ELR (cell line): Measurements from ENCODE around the gene KDM4D.
"Not testable (repeated sequence)": the region's sequence is repeated elsewhere in the genome, so short reads cannot be mapped to it uniquely, and the experiment has no call there.

Experiments used
- DNase-seq: peaks from one replicate; pipeline ENCODE4 v3.0.0-alpha.2; 2015; ENCODE audit warnings: low read depth

KDM4D gene

GRCh38 chr11:94973099-94973968, at the start of gene KDM4D, which contains the start of gene CWC15:
TSS of gene KDM4D (plus strand) at chr11:94973709. CDS start at chr11:94997373, 23,664 bp downstream.
TSS of gene CWC15 (minus strand) at chr11:94973556. CDS start at chr11:94972185, 1,371 bp downstream.
- peak; percentile 95 for DNase-seq

- DNase-seq = no peak
Measured at GRCh38 chr11:94924171-94924572, 49.3 kb upstream of the KDM4D start.

- DNase-seq = no peak
Measured at GRCh38 chr11:94924612-94925011, 48.9 kb upstream of the KDM4D start.

GRCh38 chr11:94925422-94926270, 47.9 kb upstream of the KDM4D start:
- DNase-seq = no peak

- peak; percentile 33 for DNase-seq
Measured at GRCh38 chr11:94926271-94926625, 47.3 kb upstream of the KDM4D start.

GRCh38 chr11:94926698-94927237, 46.7 kb upstream of the KDM4D start:
- DNase-seq = peak; percentile 82

- DNase-seq = no peak
Measured at GRCh38 chr11:94928117-94928990, 45.2 kb upstream of the KDM4D start.

GRCh38 chr11:94932072-94932471, 41.4 kb upstream of the KDM4D start:
- not testable (repeated sequence) for DNase-seq

GRCh38 chr11:94932503-94932902, 41.0 kb upstream of the KDM4D start:
- no peak for DNase-seq

GRCh38 chr11:94933223-94934130, 40.0 kb upstream of the KDM4D start:
- DNase-seq = peak; percentile 95

GRCh38 chr11:94934362-94934761, 39.1 kb upstream of the KDM4D start:
- peak; percentile 47 for DNase-seq

GRCh38 chr11:94934846-94935245, 38.7 kb upstream of the KDM4D start:
- DNase-seq = peak; percentile 44

GRCh38 chr11:94938095-94939055, 35.1 kb upstream of the KDM4D start:
- peak; percentile 13 for DNase-seq

GRCh38 chr11:94939346-94939745, 34.2 kb upstream of the KDM4D start:
- no peak for DNase-seq

GRCh38 chr11:94941131-94941530, 32.4 kb upstream of the KDM4D start:
- no peak for DNase-seq

- DNase-seq = no peak
Measured at GRCh38 chr11:94946812-94947211, 26.7 kb upstream of the KDM4D start.

- peak; percentile 58 for DNase-seq
Measured at GRCh38 chr11:94948070-94948617, 25.4 kb upstream of the KDM4D start.

GRCh38 chr11:94954753-94955152, 18.8 kb upstream of the KDM4D start:
- no peak for DNase-seq

- peak; percentile 12 for DNase-seq
Measured at GRCh38 chr11:94956963-94957362, 16.5 kb upstream of the KDM4D start.
